Neural cell (in vitro differentiated cells): ENCODE results near the gene CARD16. TPM values are rescaled to one million over a fixed set of nuclear protein-coding genes. Genes with fewer than 3 reads are reported as not detected.
"Not testable (repeated sequence)": the region's sequence is repeated elsewhere in the genome, so short reads cannot be mapped to it uniquely, and the experiment has no call there.

Experiments used
- H2AFZ ChIP-seq: fragments of 200-600, 300-800 bp; sonication (generic), shearing (Covaris generic); 2 replicates; pipeline ENCODE4 v1.6.0; 2014; ENCODE audit warnings: low read depth, mild to moderate bottlenecking, antibody characterized with exemption, low read length, moderate library complexity
- H3F3A ChIP-seq: fragments of 200-600 bp; shearing (Covaris generic); 2 replicates; pipeline ENCODE4 v1.6.1; 2016; ENCODE audit warnings: mild to moderate bottlenecking, moderate library complexity, mixed read lengths, antibody characterized with exemption, low read length; ENCODE audit not compliant: insufficient read depth, poor library complexity, severe bottlenecking
- H3K27ac ChIP-seq: fragments of 200-600, 300-800 bp; sonication (generic), shearing (Covaris generic); 2 replicates; pipeline ENCODE4 v1.5.1; 2014; ENCODE audit warnings: mild to moderate bottlenecking, low read length, moderate library complexity
- H3K27me3 ChIP-seq: fragments of 300-800, 200-600 bp; sonication (generic), shearing (Covaris generic); 2 replicates; pipeline ENCODE4 v1.6.0; 2014; ENCODE audit warnings: mild to moderate bottlenecking, low read depth, low read length, moderate library complexity; ENCODE audit not compliant: insufficient read depth
- H3K36me3 ChIP-seq: fragments of 300-800, 200-600 bp; sonication (generic), shearing (Covaris generic); 2 replicates; pipeline ENCODE4 v1.5.1; 2014; ENCODE audit warnings: mild to moderate bottlenecking, antibody characterized with exemption, low read length, moderate library complexity; ENCODE audit not compliant: insufficient read depth
- H3K4me2 ChIP-seq: fragments of 300-800, 200-600 bp; sonication (generic), shearing (Covaris generic); 2 replicates; pipeline ENCODE4 v1.6.0; 2014; ENCODE audit warnings: mild to moderate bottlenecking, low read length
- H3K4me3 ChIP-seq: fragments of 300-800, 200-600 bp; sonication (generic), shearing (Covaris generic); 2 replicates; pipeline ENCODE4 v1.5.1; 2014; ENCODE audit warnings: mild to moderate bottlenecking, low read length, moderate library complexity
- H3K79me2 ChIP-seq: fragments of 200-600 bp; shearing (Covaris generic); replicated peaks from 2 replicates; pipeline ENCODE4 v1.6.0; 2014; ENCODE audit warnings: mild to moderate bottlenecking, low read length, moderate library complexity; ENCODE audit not compliant: insufficient read depth
- H3K9ac ChIP-seq: fragments of 300-800, 200-600 bp; sonication (generic), shearing (Covaris generic); 2 replicates; pipeline ENCODE4 v1.6.1; 2016; ENCODE audit warnings: mild to moderate bottlenecking, low read length, mixed read lengths
- H3K9me2 ChIP-seq: fragments of 200-600 bp; shearing (Covaris generic); 2 replicates; pipeline ENCODE4 v1.6.1; 2016; ENCODE audit warnings: mild to moderate bottlenecking, low read length, mixed read lengths; ENCODE audit not compliant: insufficient read depth
- H3K9me3 ChIP-seq: fragments of 200-600, 300-800 bp; sonication (generic), shearing (Covaris generic); 2 replicates; pipeline ENCODE4 v1.6.1; 2016; ENCODE audit warnings: mild to moderate bottlenecking, mixed run types, low read length, moderate library complexity, mixed read lengths
- H4K20me1 ChIP-seq: fragments of 200-600 bp; shearing (Covaris generic); 2 replicates; pipeline ENCODE4 v1.6.1; 2016; ENCODE audit warnings: mild to moderate bottlenecking, mixed run types; ENCODE audit not compliant: insufficient read depth
- EP300 ChIP-seq: fragments of 450-650 bp; conservative IDR thresholded peaks from 2 replicates; pipeline ENCODE4 v1.6.1; 2014; ENCODE audit warnings: antibody characterized with exemption, mild to moderate bottlenecking, moderate library complexity; ENCODE audit not compliant: poor library complexity, severe bottlenecking
- EZH2 ChIP-seq: fragments of 200-600, 300-800 bp; shearing (Covaris generic), sonication (generic); IDR thresholded peaks from 2 replicates; pipeline ENCODE4 v1.6.1; 2014; ENCODE audit warnings: antibody characterized with exemption, low read length, borderline replicate concordance, mild to moderate bottlenecking; ENCODE audit not compliant: insufficient read depth, poor library complexity, severe bottlenecking
- MXI1 ChIP-seq: fragments of 450-650 bp; conservative IDR thresholded peaks from 2 replicates; pipeline ENCODE4 v1.6.1; 2014; ENCODE audit warnings: antibody characterized with exemption, mild to moderate bottlenecking; ENCODE audit not compliant: poor library complexity, severe bottlenecking
- POLR2AphosphoS5 ChIP-seq: IDR thresholded peaks from 2 replicates; pipeline ENCODE4 v1.6.1; 2012
- RAD21 ChIP-seq: fragments of 450-650 bp; conservative IDR thresholded peaks from 2 replicates; pipeline ENCODE4 v1.6.1; 2014; ENCODE audit warnings: antibody characterized with exemption, mild to moderate bottlenecking, moderate library complexity
- SMC3 ChIP-seq: fragments of 450-650 bp; conservative IDR thresholded peaks from 2 replicates; pipeline ENCODE4 v1.6.1; 2014; ENCODE audit warnings: antibody characterized with exemption, mild to moderate bottlenecking, moderate library complexity; ENCODE audit not compliant: poor library complexity
- TAF1 ChIP-seq: IDR thresholded peaks from 2 replicates; pipeline ENCODE4 v1.6.1; 2012; ENCODE audit warnings: low read depth
- polyA plus RNA-seq: library from polyadenylated mRNA; depleted of rRNA; stranded (reverse); fragments of >200 nt; gene quantifications from 2 replicates; pipeline ENCODE4 v1.2.3, GENCODE V29; 2014
- TF ChIP-seq, protein P1 (sequence below): fragments of 450-650 bp; IDR thresholded peaks from 2 replicates; pipeline ENCODE4 v1.5.1; 2014; ENCODE audit warnings: antibody characterized with exemption, mild to moderate bottlenecking, moderate library complexity; ENCODE audit not compliant: poor library complexity, severe bottlenecking
- TF ChIP-seq, protein P2 (sequence below): IDR thresholded peaks from 2 replicates; pipeline ENCODE4 v1.6.1; 2012; ENCODE audit warnings: borderline replicate concordance

CARD16 gene
- polyA plus RNA-seq, 1 donor from 2014 or later, result not detected

- Histone ChIP-seq H3K27me3 (no peaks in the 10 kb centered on the region), H4K20me1 (no peaks in the 10 kb centered on the region)
- TF ChIP-seq, protein P1, sequence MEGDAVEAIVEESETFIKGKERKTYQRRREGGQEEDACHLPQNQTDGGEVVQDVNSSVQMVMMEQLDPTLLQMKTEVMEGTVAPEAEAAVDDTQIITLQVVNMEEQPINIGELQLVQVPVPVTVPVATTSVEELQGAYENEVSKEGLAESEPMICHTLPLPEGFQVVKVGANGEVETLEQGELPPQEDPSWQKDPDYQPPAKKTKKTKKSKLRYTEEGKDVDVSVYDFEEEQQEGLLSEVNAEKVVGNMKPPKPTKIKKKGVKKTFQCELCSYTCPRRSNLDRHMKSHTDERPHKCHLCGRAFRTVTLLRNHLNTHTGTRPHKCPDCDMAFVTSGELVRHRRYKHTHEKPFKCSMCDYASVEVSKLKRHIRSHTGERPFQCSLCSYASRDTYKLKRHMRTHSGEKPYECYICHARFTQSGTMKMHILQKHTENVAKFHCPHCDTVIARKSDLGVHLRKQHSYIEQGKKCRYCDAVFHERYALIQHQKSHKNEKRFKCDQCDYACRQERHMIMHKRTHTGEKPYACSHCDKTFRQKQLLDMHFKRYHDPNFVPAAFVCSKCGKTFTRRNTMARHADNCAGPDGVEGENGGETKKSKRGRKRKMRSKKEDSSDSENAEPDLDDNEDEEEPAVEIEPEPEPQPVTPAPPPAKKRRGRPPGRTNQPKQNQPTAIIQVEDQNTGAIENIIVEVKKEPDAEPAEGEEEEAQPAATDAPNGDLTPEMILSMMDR, result no peak
- TF ChIP-seq EP300 (no peak), MXI1 (no peak), TAF1 (no peak), EZH2 (no peak), RAD21 (no peak), SMC3 (no peak), POLR2AphosphoS5 (no peak)
- TF ChIP-seq, protein P2, sequence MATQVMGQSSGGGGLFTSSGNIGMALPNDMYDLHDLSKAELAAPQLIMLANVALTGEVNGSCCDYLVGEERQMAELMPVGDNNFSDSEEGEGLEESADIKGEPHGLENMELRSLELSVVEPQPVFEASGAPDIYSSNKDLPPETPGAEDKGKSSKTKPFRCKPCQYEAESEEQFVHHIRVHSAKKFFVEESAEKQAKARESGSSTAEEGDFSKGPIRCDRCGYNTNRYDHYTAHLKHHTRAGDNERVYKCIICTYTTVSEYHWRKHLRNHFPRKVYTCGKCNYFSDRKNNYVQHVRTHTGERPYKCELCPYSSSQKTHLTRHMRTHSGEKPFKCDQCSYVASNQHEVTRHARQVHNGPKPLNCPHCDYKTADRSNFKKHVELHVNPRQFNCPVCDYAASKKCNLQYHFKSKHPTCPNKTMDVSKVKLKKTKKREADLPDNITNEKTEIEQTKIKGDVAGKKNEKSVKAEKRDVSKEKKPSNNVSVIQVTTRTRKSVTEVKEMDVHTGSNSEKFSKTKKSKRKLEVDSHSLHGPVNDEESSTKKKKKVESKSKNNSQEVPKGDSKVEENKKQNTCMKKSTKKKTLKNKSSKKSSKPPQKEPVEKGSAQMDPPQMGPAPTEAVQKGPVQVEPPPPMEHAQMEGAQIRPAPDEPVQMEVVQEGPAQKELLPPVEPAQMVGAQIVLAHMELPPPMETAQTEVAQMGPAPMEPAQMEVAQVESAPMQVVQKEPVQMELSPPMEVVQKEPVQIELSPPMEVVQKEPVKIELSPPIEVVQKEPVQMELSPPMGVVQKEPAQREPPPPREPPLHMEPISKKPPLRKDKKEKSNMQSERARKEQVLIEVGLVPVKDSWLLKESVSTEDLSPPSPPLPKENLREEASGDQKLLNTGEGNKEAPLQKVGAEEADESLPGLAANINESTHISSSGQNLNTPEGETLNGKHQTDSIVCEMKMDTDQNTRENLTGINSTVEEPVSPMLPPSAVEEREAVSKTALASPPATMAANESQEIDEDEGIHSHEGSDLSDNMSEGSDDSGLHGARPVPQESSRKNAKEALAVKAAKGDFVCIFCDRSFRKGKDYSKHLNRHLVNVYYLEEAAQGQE, result no peak
Observed at GRCh38 chr11:105073456-105074165, 28.5 kb upstream of the CARD16 start.

GRCh38 chr11:105072080-105072479 is 26.9 kb upstream of the CARD16 start:
- H3K79me2 ChIP-seq, result not testable (repeated sequence)

More at GRCh38 chr11:105073456-105074165, 28.5 kb upstream of the CARD16 start:
- H3K27ac ChIP-seq, result no peak overlapping the region
- no peaks in the 10 kb centered on the region for H3F3A ChIP-seq
- H3K4me3 ChIP-seq, result no peak overlapping the region
- H3K9ac ChIP-seq, result no peak overlapping the region
- no peaks in the 10 kb centered on the region for H3K79me2 ChIP-seq
- no peaks in the 10 kb centered on the region for H3K9me2 ChIP-seq
- H3K4me2 ChIP-seq, result no peak overlapping the region
- no peaks in the 10 kb centered on the region for H3K9me3 ChIP-seq
- H3K36me3 ChIP-seq, result no peaks in the 10 kb centered on the region
- no peak overlapping the region for H2AFZ ChIP-seq

More at GRCh38 chr11:105072080-105072479, 26.9 kb upstream of the CARD16 start:
- H3K9ac ChIP-seq, H3K27ac ChIP-seq, H3K27me3 ChIP-seq, H3K9me3 ChIP-seq, H2AFZ ChIP-seq, H3F3A ChIP-seq, H3K4me2 ChIP-seq, H3K9me2 ChIP-seq, H3K36me3 ChIP-seq, H4K20me1 ChIP-seq, H3K4me3 ChIP-seq: not testable (repeated sequence)
